SK-N-SH treated with all-trans-retinoic acid at 6 μM for 48 hours (cell line): Measurements from ENCODE around the gene CD200.
"Not testable (repeated sequence)": the region's sequence is repeated elsewhere in the genome, so short reads cannot be mapped to it uniquely, and the experiment has no call there.

Experiments used
- ATAC-seq: fragments of 200-7000 bp; cut with Tn5 transposase; 3 replicates; pipeline ENCODE4 v1.9.1; 2020; ENCODE audit warnings: mild to moderate bottlenecking, moderate library complexity
- ARNTL ChIP-seq: fragments of 450-650 bp; formaldehyde crosslinking; IDR thresholded peaks from 2 replicates; pipeline ENCODE4 v1.5.0; 2020; ENCODE audit warnings: low read depth, mild to moderate bottlenecking, moderate library complexity, borderline replicate concordance
- BACH2 ChIP-seq: fragments of 250-450 bp; sonication (Bioruptor Pico); IDR thresholded peaks from 2 replicates; pipeline ENCODE4 v1.9.0; 2021; ENCODE audit warnings: mild to moderate bottlenecking, borderline replicate concordance
- CSDC2 ChIP-seq: fragments of 250-450 bp; sonication (Bioruptor Pico); IDR thresholded peaks from 2 replicates; pipeline ENCODE4 v1.5.0; 2020; ENCODE audit warnings: mild to moderate bottlenecking, moderate library complexity
- CSRNP3 ChIP-seq: fragments of 250-450 bp; sonication (Bioruptor Pico); IDR thresholded peaks from 2 replicates; pipeline ENCODE4 v1.5.1; 2021; ENCODE audit warnings: mild to moderate bottlenecking, moderate library complexity
- ESRRG ChIP-seq: fragments of 250-450 bp; sonication (Bioruptor Pico); IDR thresholded peaks from 2 replicates; pipeline ENCODE4 v1.6.1; 2021; ENCODE audit warnings: mild to moderate bottlenecking
- GLIS3 ChIP-seq: fragments of 250-450 bp; sonication (Bioruptor Pico); IDR thresholded peaks from 2 replicates; pipeline ENCODE4 v1.5.0; 2020; ENCODE audit warnings: mild to moderate bottlenecking, moderate library complexity
- ISL1 ChIP-seq: fragments of 250-450 bp; sonication (Bioruptor Pico); IDR thresholded peaks from 2 replicates; pipeline ENCODE4 v2.1.2; 2022; ENCODE audit warnings: mild to moderate bottlenecking, moderate library complexity
- OSR1 ChIP-seq: fragments of 250-450 bp; sonication (Bioruptor Pico); IDR thresholded peaks from 2 replicates; pipeline ENCODE4 v1.8.0; 2022; ENCODE audit warnings: moderate library complexity, mild to moderate bottlenecking, inconsistent platforms
- POU6F1 ChIP-seq: fragments of 250-450 bp; sonication (Bioruptor Pico); IDR thresholded peaks from 2 replicates; pipeline ENCODE4 v1.8.0; 2021; ENCODE audit warnings: low read depth, mild to moderate bottlenecking, moderate library complexity, borderline replicate concordance
- SNAI2 ChIP-seq: fragments of 250-450 bp; sonication (Bioruptor Pico); IDR thresholded peaks from 2 replicates; pipeline ENCODE4 v1.5.0; 2020; ENCODE audit warnings: mild to moderate bottlenecking, moderate library complexity
- TCF4 ChIP-seq: fragments of 250-450 bp; sonication (Bioruptor Pico); IDR thresholded peaks from 2 replicates; pipeline ENCODE4 v1.8.0; 2021; ENCODE audit warnings: mild to moderate bottlenecking, moderate library complexity, borderline replicate concordance
- ZC3H10 ChIP-seq: fragments of 250-450 bp; sonication (Bioruptor Pico); IDR thresholded peaks from 2 replicates; pipeline ENCODE4 v1.5.1; 2021; ENCODE audit warnings: mild to moderate bottlenecking, moderate library complexity
- ZFP3 ChIP-seq: fragments of 250-450 bp; sonication (Bioruptor Pico); IDR thresholded peaks from 2 replicates; pipeline ENCODE4 v1.5.0; 2020; ENCODE audit warnings: mild to moderate bottlenecking, moderate library complexity
- ZFP30 ChIP-seq: fragments of 450-650 bp; formaldehyde crosslinking; IDR thresholded peaks from 2 replicates; pipeline ENCODE4 v1.5.0; 2022; ENCODE audit warnings: mild to moderate bottlenecking, moderate library complexity
- ZNF565 ChIP-seq: fragments of 450-650 bp; formaldehyde crosslinking; conservative IDR thresholded peaks from 2 replicates; pipeline ENCODE4 v1.5.0; 2020; ENCODE audit warnings: low read depth, mild to moderate bottlenecking, moderate library complexity
- ZNF70 ChIP-seq: fragments of 450-650 bp; formaldehyde crosslinking; IDR thresholded peaks from 2 replicates; pipeline ENCODE4 v1.5.0; 2020; ENCODE audit warnings: mild to moderate bottlenecking, moderate library complexity
- ZNF8 ChIP-seq: fragments of 450-650 bp; formaldehyde crosslinking; IDR thresholded peaks from 2 replicates; pipeline ENCODE4 v1.5.0; 2020; ENCODE audit warnings: mild to moderate bottlenecking, moderate library complexity
- TF ChIP-seq, protein P1 (sequence below): fragments of 250-450 bp; sonication (Bioruptor Pico); IDR thresholded peaks from 2 replicates; pipeline ENCODE4 v1.5.0; 2020; ENCODE audit warnings: mild to moderate bottlenecking, moderate library complexity
- TF ChIP-seq, protein P2 (sequence below): fragments of 250-450 bp; sonication (Bioruptor Pico); IDR thresholded peaks from 2 replicates; pipeline ENCODE4 v1.8.0; 2020; ENCODE audit warnings: mild to moderate bottlenecking, moderate library complexity, borderline replicate concordance

CD200 gene

GRCh38 chr3:112376241-112376911 lies 43.4 kb downstream of the CD200 start (continued):
- TF ChIP-seq POU6F1 (CRISPR knock-in tag) = no peak
- no peak for TF ChIP-seq ZFP30
- no peak for TF ChIP-seq BACH2 (CRISPR knock-in tag)
- no peak for TF ChIP-seq ZC3H10 (CRISPR knock-in tag)
- no peak for TF ChIP-seq OSR1
- TF ChIP-seq ZNF565 (CRISPR knock-in tag) = no peak

DNA sequence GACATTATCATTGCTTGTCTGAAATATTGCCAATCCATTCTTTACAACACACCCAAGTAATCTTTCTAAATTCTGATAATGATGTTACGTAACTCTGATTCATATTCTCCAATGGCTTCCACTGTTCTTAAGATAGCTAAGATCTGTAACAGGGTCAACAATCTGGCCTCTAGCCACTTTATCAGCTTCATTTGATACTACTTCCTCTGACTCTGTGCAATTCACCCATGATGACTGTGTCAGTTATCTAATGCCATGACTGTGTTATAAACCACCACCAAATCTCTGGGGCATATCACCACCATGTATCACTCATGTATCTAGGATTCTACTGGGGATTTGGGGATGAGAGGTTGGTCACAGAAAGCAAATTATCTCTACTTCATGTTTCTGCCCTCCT lies 44.0 kb downstream of the CD200 start:
- ATAC-seq = no peak
- TF ChIP-seq TCF4 (CRISPR knock-in tag) (no peak), SNAI2 (CRISPR knock-in tag) (peak; percentile 10; the same call in 1 of the 2 replicates), ISL1 (CRISPR knock-in tag) (peak; percentile 64)

DNA sequence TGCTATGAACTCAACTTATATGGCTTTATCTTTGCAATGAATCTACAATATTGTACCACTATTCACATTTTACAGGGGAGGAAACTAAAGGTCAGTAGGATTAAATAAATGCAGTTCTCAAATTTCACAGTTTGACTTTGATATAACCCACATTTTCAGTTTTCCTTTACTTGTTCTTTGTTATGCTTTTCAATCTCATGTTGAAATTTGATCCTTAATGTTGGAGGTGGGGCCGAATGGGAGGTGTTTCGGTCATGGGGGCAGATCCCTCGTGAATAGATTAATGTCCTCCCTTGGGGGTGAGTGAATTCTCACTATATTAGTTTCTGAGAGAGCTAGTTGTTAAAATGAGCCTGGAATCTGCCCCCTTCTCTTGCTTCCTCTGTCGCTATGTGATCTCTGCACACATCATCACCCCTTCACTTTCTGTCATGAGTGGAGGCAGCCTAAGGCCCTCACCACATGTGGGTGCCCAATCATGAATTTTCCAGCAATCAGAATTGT lies 44.7 kb downstream of the CD200 start:
- TF ChIP-seq BACH2 (CRISPR knock-in tag) (no peak), ESRRG (CRISPR knock-in tag) (no peak), ZFP30 (no peak), ARNTL (CRISPR knock-in tag) (no peak), ZNF70 (CRISPR knock-in tag) (no peak), CSRNP3 (CRISPR knock-in tag) (no peak), TCF4 (CRISPR knock-in tag) (no peak), POU6F1 (CRISPR knock-in tag) (no peak), OSR1 (no peak), ISL1 (CRISPR knock-in tag) (no peak), ZFP3 (CRISPR knock-in tag) (no peak), ZNF565 (CRISPR knock-in tag) (no peak), ZNF8 (CRISPR knock-in tag) (no peak), CSDC2 (CRISPR knock-in tag) (no peak), GLIS3 (CRISPR knock-in tag) (no peak)
- TF ChIP-seq, protein P1, sequence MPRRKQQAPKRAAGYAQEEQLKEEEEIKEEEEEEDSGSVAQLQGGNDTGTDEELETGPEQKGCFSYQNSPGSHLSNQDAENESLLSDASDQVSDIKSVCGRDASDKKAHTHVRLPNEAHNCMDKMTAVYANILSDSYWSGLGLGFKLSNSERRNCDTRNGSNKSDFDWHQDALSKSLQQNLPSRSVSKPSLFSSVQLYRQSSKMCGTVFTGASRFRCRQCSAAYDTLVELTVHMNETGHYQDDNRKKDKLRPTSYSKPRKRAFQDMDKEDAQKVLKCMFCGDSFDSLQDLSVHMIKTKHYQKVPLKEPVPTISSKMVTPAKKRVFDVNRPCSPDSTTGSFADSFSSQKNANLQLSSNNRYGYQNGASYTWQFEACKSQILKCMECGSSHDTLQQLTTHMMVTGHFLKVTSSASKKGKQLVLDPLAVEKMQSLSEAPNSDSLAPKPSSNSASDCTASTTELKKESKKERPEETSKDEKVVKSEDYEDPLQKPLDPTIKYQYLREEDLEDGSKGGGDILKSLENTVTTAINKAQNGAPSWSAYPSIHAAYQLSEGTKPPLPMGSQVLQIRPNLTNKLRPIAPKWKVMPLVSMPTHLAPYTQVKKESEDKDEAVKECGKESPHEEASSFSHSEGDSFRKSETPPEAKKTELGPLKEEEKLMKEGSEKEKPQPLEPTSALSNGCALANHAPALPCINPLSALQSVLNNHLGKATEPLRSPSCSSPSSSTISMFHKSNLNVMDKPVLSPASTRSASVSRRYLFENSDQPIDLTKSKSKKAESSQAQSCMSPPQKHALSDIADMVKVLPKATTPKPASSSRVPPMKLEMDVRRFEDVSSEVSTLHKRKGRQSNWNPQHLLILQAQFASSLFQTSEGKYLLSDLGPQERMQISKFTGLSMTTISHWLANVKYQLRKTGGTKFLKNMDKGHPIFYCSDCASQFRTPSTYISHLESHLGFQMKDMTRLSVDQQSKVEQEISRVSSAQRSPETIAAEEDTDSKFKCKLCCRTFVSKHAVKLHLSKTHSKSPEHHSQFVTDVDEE = no peak
- TF ChIP-seq, protein P2, sequence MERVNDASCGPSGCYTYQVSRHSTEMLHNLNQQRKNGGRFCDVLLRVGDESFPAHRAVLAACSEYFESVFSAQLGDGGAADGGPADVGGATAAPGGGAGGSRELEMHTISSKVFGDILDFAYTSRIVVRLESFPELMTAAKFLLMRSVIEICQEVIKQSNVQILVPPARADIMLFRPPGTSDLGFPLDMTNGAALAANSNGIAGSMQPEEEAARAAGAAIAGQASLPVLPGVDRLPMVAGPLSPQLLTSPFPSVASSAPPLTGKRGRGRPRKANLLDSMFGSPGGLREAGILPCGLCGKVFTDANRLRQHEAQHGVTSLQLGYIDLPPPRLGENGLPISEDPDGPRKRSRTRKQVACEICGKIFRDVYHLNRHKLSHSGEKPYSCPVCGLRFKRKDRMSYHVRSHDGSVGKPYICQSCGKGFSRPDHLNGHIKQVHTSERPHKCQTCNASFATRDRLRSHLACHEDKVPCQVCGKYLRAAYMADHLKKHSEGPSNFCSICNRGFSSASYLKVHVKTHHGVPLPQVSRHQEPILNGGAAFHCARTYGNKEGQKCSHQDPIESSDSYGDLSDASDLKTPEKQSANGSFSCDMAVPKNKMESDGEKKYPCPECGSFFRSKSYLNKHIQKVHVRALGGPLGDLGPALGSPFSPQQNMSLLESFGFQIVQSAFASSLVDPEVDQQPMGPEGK = no peak
- no peak for ATAC-seq

- ATAC-seq = not testable (repeated sequence)
These were observed 45.4 kb downstream of the CD200 start for GRCh38 chr3:112378347-112378746.
